Amygdala (tissue), 56 donors: Measurements from ENCODE around the gene HMCN2.

ENCODE experiments used
- DNase-seq, 56 donors: peaks; one replicate each; lab custom pipeline; 2025; lab: John Stamatoyannopoulos, UW

HMCN2 gene

GRCh38 chr9:130288926-130289690 is 23.5 kb downstream of the HMCN2 start:
- no peak for DNase-seq

- no peak for DNase-seq
Measured at GRCh38 chr9:130289711-130290241, 24.2 kb downstream of the HMCN2 start.

DNA sequence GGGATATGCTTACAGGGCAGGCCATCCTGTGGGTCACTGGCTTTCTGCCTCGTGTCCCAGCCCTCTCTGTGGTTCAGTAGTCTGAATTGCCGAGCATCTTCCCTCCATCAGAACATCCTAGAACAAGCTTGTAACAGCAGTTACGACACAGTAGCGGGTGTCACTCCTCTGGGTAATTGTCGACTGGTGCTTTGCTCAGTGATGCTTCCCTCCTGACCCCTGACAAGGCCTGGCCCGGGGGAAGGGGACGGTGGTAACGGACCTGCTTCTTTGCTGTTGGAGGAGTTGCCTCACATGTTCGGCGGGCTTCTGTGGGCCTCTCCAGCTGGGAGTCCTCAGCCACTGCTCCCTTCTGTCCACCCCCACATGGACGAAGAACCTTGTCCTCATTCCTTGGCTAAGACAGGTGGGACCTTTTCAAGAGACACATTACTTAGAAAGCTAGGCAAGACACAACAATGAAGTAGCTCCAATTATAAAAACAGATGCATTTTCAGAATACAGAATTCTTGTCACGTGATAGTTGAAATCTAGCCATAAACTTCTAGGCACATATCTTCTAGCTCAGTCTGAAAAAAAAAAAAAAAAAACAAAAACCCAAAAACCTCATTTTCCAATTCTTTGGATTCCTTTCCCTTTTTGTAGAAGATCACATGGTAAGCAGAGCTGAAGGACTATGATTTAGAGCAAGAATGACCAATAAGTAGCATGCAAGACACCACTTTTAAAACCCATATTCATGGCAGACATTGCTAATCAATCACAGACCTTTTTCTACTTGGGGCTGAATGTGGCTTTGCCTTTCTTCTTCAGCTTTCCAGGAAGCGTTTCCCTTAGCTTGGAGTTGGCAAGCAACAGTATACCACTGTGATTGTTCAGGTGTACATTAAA is 25.0 kb downstream of the HMCN2 start:
- no peak for DNase-seq

DNA sequence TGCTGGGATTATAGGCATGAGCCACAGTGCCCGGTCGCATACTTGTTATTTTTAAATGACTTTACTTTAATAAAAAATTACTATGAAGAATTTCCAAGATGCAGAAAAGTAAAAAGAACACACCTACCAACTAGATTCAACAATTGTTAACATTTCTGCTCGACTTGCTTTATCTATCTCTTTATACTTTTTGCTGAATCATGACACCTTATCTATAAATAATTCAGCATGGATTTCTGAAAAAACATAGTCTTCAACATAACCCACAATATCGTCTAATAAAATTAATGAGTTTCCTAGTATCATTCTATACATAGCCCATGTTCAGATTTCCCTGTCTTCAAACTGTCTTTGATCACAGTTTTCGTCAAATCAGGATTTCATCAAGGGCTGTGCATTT is 25.9 kb downstream of the HMCN2 start:
- DNase-seq, result no peak

- no peak for DNase-seq
Measured at GRCh38 chr9:130292106-130292505, 26.5 kb downstream of the HMCN2 start.

- no peak for DNase-seq
Measured at GRCh38 chr9:130294664-130295063, 29.1 kb downstream of the HMCN2 start.

DNA sequence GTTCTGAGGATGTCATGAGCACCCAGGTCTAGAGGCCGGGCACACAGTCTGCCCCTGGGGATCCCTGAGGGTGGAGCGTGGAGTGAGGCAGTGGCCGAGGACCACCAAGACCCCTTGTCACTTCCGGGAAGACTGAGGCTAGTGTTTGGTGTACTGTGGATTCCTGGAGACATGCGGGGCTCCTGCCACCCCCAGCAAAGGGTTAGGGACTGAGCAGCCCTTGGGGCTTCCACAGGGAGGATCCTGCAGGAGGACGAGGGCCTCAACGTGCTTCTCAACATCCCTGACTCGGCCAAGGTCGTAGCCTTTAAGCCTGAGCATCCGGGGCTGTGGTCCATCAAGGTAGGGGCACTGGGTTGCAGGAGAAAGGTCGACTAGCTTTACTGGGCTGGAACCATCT is 29.9 kb downstream of the HMCN2 start:
- no peak for DNase-seq

- DNase-seq, result no peak
Measured at GRCh38 chr9:130295945-130296782, 30.6 kb downstream of the HMCN2 start.

GRCh38 chr9:130296783-130297055 is 31.2 kb downstream of the HMCN2 start:
- no peak for DNase-seq

- DNase-seq, result no peak
Measured at GRCh38 chr9:130297371-130297770, 31.8 kb downstream of the HMCN2 start.

- DNase-seq, result no peak
Measured at GRCh38 chr9:130298662-130299279, 33.2 kb downstream of the HMCN2 start.

- DNase-seq, result no peak
Measured at GRCh38 chr9:130299785-130300615, 34.4 kb downstream of the HMCN2 start.

DNA sequence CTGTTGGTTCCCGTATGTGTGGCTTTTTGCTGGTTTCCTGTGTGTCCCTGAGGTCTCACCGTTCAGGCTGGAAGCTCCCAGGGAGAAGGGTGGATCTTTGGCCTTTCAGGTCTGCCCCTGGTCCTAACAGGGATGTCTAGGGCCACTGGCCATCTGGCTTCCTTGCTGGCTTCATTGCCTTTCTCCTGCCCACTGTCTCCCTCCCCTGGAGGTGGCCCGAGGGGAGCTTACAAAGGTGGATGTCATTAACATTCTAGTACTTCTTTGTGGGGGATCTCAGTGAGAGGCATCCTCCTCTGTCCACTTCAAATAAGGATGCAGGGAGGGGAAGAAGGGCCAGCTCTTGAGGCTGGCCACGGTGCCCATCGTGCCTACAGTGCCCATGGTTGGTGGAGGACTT is 35.2 kb downstream of the HMCN2 start:
- DNase-seq, result no peak

DNA sequence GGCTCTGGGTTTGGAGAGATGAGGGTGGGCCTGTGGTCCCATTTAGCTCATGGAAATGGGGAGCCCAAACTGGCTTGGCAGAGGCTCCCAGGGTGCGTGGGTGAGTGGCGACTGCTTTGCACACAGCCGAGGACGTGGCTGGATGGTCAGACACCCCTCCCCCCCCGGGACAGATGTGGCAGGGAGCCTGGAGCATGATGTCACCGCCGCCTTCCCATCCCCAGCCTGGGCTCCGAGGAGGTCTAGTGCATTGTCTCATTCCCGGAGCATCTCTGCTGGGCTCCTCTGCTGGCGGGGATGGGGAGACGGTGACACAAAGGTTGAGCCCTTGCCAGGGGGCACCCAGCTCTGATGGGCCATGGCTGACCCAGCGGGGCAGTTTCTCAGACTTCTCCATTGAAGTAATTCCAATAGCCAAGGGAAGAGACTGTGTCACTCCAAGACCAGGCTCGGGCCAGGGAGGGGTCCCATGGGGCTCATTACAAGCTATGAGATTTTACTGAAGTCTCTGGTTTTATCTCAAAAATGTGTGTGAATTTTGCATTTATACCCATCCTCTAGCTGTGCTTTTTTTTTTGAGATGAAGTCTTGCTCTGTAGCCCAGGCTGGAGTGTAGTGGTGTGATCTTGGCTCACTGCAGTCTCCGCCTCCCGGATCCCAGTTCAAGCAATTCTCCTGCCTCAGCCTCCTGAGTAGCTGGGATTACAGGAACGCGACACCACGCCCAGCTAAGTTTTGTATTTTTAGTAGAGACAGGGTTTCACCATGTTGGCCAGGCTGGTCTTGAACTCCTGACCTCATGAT is 36.1 kb downstream of the HMCN2 start:
- DNase-seq, result no peak

DNA sequence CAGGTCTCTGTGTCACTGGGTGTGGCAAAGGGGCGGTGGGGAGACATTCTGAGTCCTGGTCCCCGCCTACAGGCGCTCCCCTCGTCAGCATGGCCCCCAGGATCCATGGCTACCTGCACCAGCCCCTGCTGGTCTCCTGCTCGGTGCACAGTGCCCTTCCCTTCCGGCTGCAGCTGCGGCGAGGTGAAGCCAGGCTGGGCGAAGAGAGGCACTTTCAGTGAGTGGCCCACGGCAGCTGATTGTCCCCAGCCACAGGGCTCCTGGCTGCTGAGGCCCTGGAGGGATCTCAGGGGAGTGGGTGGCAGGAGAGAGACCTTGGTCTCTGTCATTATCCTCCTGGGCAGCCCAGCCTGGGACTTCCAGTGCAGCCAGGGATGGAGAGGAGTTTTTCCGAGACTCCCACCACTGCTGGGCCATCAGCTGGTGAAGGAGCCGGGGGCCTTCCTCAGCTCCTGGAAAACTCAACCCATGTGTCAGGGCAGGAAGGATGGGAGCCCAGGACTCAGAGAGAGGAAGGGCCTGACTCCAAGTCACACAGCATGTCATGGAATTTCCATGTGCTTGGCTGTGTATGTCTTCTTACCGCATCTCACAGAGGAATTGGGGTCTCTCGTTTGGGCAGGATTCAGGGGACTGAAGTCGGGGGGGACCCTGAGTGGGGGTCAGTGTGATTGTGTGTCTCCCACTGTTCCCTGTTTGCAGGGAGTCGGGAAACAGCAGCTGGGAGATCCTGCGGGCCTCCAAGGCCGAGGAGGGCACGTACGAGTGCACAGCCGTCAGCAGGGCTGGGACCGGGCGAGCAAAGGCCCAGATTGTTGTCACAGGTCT is 37.4 kb downstream of the HMCN2 start:
- no peak for DNase-seq

DNA sequence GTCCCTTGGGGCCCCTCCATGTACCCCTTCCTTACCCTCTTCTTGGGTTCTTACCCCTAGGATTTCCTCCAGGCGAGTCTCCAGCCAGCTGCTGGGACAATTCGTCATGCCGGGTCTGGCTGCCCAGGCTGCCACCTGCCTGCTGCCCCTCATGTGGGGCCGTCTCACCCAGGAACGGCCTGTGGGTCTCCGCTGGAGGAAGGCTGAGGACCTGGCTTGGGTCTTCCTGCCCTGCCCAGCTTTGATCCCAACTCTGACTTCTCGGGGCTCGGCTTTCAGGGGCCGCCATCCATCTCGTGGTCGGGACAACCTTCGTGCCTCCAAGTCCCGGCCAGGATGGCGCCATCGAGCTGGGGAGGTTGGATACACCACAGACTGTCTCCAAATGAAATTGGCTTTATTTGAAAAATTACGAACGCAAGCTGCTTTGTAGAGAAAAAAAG is 38.1 kb downstream of the HMCN2 start:
- no peak for DNase-seq

- DNase-seq, result no peak
Measured at GRCh38 chr9:130304116-130304515, 38.6 kb downstream of the HMCN2 start.

GRCh38 chr9:130304643-130305042 is 39.1 kb downstream of the HMCN2 start:
- no peak for DNase-seq
